Erythroblast (primary cell): ENCODE results near the gene ABCA9.

Source experiments
- GATA1 ChIP-seq: IDR thresholded peaks from 2 replicates; pipeline ENCODE4 v1.6.1; 2011; ENCODE audit warnings: low read depth, mild to moderate bottlenecking, control low read depth, low read length, moderate library complexity
- POLR2A ChIP-seq: IDR thresholded peaks from 2 replicates; pipeline ENCODE4 v1.6.1; 2011; ENCODE audit warnings: mild to moderate bottlenecking, low read length

- no peak for TF ChIP-seq POLR2A
- TF ChIP-seq GATA1, result no peak
Observed at GRCh38 chr17:68963958-68964357, 96.8 kb downstream of the ABCA9 start.
